Right lobe of liver (tissue), 6 donors: ENCODE results near the gene C3AR1. TPM values are rescaled to one million over a fixed set of nuclear protein-coding genes. Genes with fewer than 3 reads are reported as not detected.
"Not testable (repeated sequence)": the region's sequence is repeated elsewhere in the genome, so short reads cannot be mapped to it uniquely, and the experiment has no call there.

Experiments
- ATAC-seq, 4 donors: fragments of 200-7000 bp; cut with Tn5 transposase; one replicate each; pipeline ENCODE4 v1.9.1; 2020; ENCODE audit warnings: mild to moderate bottlenecking in 4 of 4, moderate library complexity in 4 of 4
- DNase-seq, 3 donors: peaks; one replicate each; pipeline ENCODE4 v3.0.0-alpha.2; 2020
- H3K27ac ChIP-seq, 3 donors: fragments of 200-600 bp; one replicate each; pipeline ENCODE4 v1.8.0; 2022
- H3K27me3 ChIP-seq, 2 donors: fragments of 200-600 bp; one replicate each; pipeline ENCODE4 v1.8.0; 2022
- H3K36me3 ChIP-seq, 4 donors: fragments of 200-600 bp; sonication (generic) in 1 of 4; one replicate each; pipeline versions ENCODE4 v1.5.1 to v1.8.0; 2017 to 2022; ENCODE audit warnings: control low read depth in 1 of 4
- H3K4me1 ChIP-seq, 4 donors: fragments of 200-600 bp; sonication (generic) in 1 of 4; one replicate each; pipeline versions ENCODE4 v1.5.1 to v1.8.0; 2017 to 2022; ENCODE audit warnings: control low read depth in 1 of 4
- H3K4me3 ChIP-seq, 3 donors: fragments of 200-600 bp; one replicate each; pipeline ENCODE4 v1.8.0; 2022
- H3K9me3 ChIP-seq, 4 donors: fragments of 200-600 bp; sonication (generic) in 1 of 4; one replicate each; pipeline versions ENCODE4 v1.5.1 to v1.8.0; 2017 to 2022; ENCODE audit warnings: control low read depth in 1 of 4
- CTCF ChIP-seq, 4 donors: fragments of 200-600 bp in 3 of 4; fragments of 450-650 bp in 1 of 4; IDR thresholded peaks; one replicate each; pipeline versions ENCODE4 v1.5.1 to v1.8.0; 2016 to 2022; ENCODE audit warnings: antibody characterized with exemption in 4 of 4, mild to moderate bottlenecking in 2 of 4
- POLR2A ChIP-seq: fragments of 450-650 bp; IDR thresholded peaks from one replicate; pipeline ENCODE4 v1.6.1; 2017; ENCODE audit warnings: antibody characterized with exemption, mild to moderate bottlenecking
- WGBS: methylation state at CpG from one replicate; pipeline ENCODE4 v1.1.6; 2018; ENCODE audit warnings: low coverage, low lambda C conversion rate; ENCODE audit not compliant: insufficient coverage; ENCODE audit errors: missing lambda C conversion rate; 5-methylcytosine and 5-hydroxymethylcytosine counted together
- intact Hi-C, 2 donors: fragments of 100-400 bp; cut with DNase I; formaldehyde crosslinking; loops; one replicate each; pipeline versions ENCODE4 v1.11.2 to v1.14.1; 2022
- long read RNA-seq: library from polyadenylated mRNA; unstranded; transcript quantifications from one replicate; pipeline ENCODE4 v2.0.0, GENCODE V29; 2019
- total RNA-seq, 6 experiments: library from RNA; depleted of rRNA in 2 of 6; stranded (reverse); fragments of >200 nt in 2 of 6; fragmentation: NEBNext Ultra II Directional in 3 of 6; extraction: Animal tissue kit (Norgen Biotek cat#: 25700) in 3 of 6; gene quantifications; one replicate each; pipeline versions ENCODE4 v1.1.0 to v1.2.4, GENCODE V29; 2016 to 2023
- donor health status: DM: no; HTN: yes; CAD: no.
- donor health status: DM: no; HTN: no; CAD: no.
- donor health status: DM: no; HTN: no; CAD: no.
- donor health status: DM: no; HTN: yes; CAD: no.
- donor health status: DM: no; HTN: yes; CAD: no.

Gene C3AR1
- total RNA-seq: 10 to 100 TPM in 1 of 6 experiments, 1 to 10 TPM in 5; 2.0 to 11.9 (median 3.8) TPM
- long read RNA-seq, partial matches to known transcripts: 0 of 1 reads
- long read RNA-seq, other reads (novel, unspliced or antisense): 0 of 1 reads

- Histone ChIP-seq H3K27ac (peak within 1 kb of the TSS in 2 of 3 donors; percentile 20 to 42), H3K27me3 (no peaks in the 10 kb centered on the region), H3K4me3 (peak within 1 kb of the TSS in 1 of 3 donors; percentile 11), H3K36me3 (no peaks in the 10 kb centered on the region), H3K9me3 (no peaks in the 10 kb centered on the region), H3K4me1 (no peaks in the 10 kb centered on the region)
- intact Hi-C loops: no loop called here
- TF ChIP-seq POLR2A (peak; percentile 68), CTCF (IDR thresholded peaks at IDR 0.05) (no peak)
- peak; percentile 63 to 90 (median 84) for ATAC-seq
- WGBS: 24% methylated on average over 2 of the region's 2 CpGs
- DNase-seq: no peak
These were observed at the start of gene C3AR1 for GRCh38 chr12:8065991-8066594. Gene C3AR1 (minus strand): TSS chr12:8066359. CDS start chr12:8060185, 6,174 bp downstream.

GRCh38 chr12:8113117-8113516 lies 47.0 kb upstream of the C3AR1 start:
- H3K27ac ChIP-seq, intact Hi-C loops, H3K4me1 ChIP-seq, H3K4me3 ChIP-seq, H3K9me3 ChIP-seq, ATAC-seq, DNase-seq, H3K27me3 ChIP-seq, H3K36me3 ChIP-seq: not testable (repeated sequence)
- 91% methylated on average over 4 of the region's 4 CpGs for WGBS

GRCh38 chr12:8108808-8109398 lies 42.7 kb upstream of the C3AR1 start:
- no peaks in the 10 kb centered on the region for H3K9me3 ChIP-seq
- DNase-seq (peak; percentile 61 to 67 (median 64)), ATAC-seq (peak; percentile 86 to 94 (median 91))
- no peak overlapping the region for H3K4me3 ChIP-seq
- 0% methylated on average over 3 of the region's 3 CpGs for WGBS
- TF ChIP-seq POLR2A (no peak), CTCF (IDR thresholded peaks at IDR 0.05) (peak; percentile 97 to 98 (median 97))
- H3K27me3 ChIP-seq: no peaks in the 10 kb centered on the region
- no peak overlapping the region for H3K27ac ChIP-seq
- no peaks in the 10 kb centered on the region for H3K36me3 ChIP-seq
- intact Hi-C loops: no loop called here
- H3K4me1 ChIP-seq: peaks cover 0 to 4% (median 0%) of the 10 kb centered on the region in 4 donors

- DNase-seq (no peak), ATAC-seq (no peak)
- Histone ChIP-seq H3K9me3 (no peaks in the 10 kb centered on the region), H3K27ac (no peak overlapping the region), H3K4me1 (no peaks in the 10 kb centered on the region), H3K36me3 (peaks cover 2 to 26% (median 12%) of the 10 kb centered on the region in 4 donors), H3K27me3 (no peaks in the 10 kb centered on the region), H3K4me3 (no peak overlapping the region)
- WGBS: 100% methylated on average over 3 of the region's 3 CpGs
- no peak for TF ChIP-seq CTCF (IDR thresholded peaks at IDR 0.05)
- intact Hi-C loops: no loop called here
These were observed 33.1 kb upstream of the C3AR1 start for GRCh38 chr12:8099235-8099634.

GRCh38 chr12:8096281-8096915 lies 30.2 kb upstream of the C3AR1 start:
- TF ChIP-seq CTCF (IDR thresholded peaks at IDR 0.05) (no peak), POLR2A (no peak)
- ATAC-seq (peak in 2 of 4 donors; percentile 55 to 59), DNase-seq (no peak)
- no peaks in the 10 kb centered on the region for H3K4me1 ChIP-seq
- H3K27ac ChIP-seq: no peak overlapping the region
- no peaks in the 10 kb centered on the region for H3K27me3 ChIP-seq
- peaks cover 9 to 54% (median 32%) of the 10 kb centered on the region in 4 donors for H3K36me3 ChIP-seq
- H3K9me3 ChIP-seq: no peaks in the 10 kb centered on the region
- H3K4me3 ChIP-seq: no peak overlapping the region
- no CpG with 5 or more reads among the region's 2 CpGs for WGBS
- intact Hi-C loops: no loop called here
